ENCODE measurements around the gene RTKN2. TPM values are rescaled to one million over a fixed set of nuclear protein-coding genes. Genes with fewer than 3 reads are reported as not detected.

The RTKN2 gene
- total and polyA plus RNA-seq, 10 of the 15 experiments (the other 5 are each of a cell fraction or from before 2014, with no cell fraction given) = 0.10 TPM; not detected in 9

DNA sequence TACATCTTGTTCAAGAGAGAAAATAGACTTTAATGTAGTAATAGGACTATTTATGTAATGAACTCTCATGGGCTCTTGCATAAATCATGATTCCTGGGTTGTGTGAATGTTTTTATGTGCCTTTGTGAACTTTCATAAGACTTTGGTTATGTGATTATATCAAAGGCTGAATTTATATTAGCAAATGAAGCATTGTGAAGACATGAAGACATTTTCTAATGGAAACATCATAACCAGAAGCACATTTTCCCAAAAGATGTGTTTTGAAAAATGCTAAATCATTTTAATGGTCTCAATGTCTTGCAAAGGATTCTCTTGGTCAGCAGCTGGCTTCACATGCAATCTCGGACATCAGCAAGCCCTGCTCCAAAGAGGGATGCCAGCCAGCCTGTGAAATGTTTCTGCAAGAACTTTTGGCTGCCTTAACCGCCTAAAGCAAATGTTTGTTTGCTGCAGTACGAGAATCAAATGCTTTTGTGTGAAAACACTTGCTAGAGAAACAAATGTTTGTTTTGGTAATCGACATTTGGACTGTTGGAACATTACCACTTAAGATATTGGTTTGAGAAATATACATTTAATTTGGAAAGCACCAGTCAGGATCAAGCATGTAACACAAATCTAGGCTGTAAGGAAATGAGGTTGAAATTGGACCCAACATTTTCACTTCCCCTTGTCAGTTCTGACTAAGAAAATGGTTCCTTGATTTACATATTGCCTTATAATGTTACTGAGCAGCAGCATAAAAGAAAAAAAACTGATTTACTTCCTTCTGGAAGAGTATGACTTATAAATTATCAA is 102.1 kb downstream of the RTKN2 start (continued):
- TF ChIP-seq, protein P1, sequence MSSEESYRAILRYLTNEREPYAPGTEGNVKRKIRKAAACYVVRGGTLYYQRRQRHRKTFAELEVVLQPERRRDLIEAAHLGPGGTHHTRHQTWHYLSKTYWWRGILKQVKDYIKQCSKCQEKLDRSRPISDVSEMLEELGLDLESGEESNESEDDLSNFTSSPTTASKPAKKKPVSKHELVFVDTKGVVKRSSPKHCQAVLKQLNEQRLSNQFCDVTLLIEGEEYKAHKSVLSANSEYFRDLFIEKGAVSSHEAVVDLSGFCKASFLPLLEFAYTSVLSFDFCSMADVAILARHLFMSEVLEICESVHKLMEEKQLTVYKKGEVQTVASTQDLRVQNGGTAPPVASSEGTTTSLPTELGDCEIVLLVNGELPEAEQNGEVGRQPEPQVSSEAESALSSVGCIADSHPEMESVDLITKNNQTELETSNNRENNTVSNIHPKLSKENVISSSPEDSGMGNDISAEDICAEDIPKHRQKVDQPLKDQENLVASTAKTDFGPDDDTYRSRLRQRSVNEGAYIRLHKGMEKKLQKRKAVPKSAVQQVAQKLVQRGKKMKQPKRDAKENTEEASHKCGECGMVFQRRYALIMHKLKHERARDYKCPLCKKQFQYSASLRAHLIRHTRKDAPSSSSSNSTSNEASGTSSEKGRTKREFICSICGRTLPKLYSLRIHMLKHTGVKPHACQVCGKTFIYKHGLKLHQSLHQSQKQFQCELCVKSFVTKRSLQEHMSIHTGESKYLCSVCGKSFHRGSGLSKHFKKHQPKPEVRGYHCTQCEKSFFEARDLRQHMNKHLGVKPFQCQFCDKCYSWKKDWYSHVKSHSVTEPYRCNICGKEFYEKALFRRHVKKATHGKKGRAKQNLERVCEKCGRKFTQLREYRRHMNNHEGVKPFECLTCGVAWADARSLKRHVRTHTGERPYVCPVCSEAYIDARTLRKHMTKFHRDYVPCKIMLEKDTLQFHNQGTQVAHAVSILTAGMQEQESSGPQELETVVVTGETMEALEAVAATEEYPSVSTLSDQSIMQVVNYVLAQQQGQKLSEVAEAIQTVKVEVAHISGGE (CRISPR knock-in tag; IDR thresholded peaks at IDR 0.05) = no peak
- no peak for TF ChIP-seq SUPT20H (IDR thresholded peaks at IDR 0.05; ENCODE audit: borderline replicate concordance, control insufficient read depth, low read depth, low read length)
- no peak for TF ChIP-seq SUZ12 (IDR thresholded peaks at IDR 0.05; ENCODE audit: unreplicated experiment)
- TF ChIP-seq NR2C1 (IDR thresholded peaks at IDR 0.05) = no peak
- no peak for TF ChIP-seq SMAD5 (IDR thresholded peaks at IDR 0.05; ENCODE audit: low read depth)
- no peak for TF ChIP-seq MYB (IDR thresholded peaks at IDR 0.05; ENCODE audit: borderline replicate concordance, low read depth, low read length)
- peak; percentile 43; the same call in 1 of the 2 replicates for TF ChIP-seq RUNX3 (IDR thresholded peaks at IDR 0.05; ENCODE audit: low read length)
- TF ChIP-seq ZNF384 (IDR thresholded peaks at IDR 0.05; ENCODE audit: borderline replicate concordance, low read depth, low read length) = peak; percentile 52; the same call in 1 of the 2 replicates
- TF ChIP-seq CHD2 (IDR thresholded peaks at IDR 0.05; ENCODE audit: borderline replicate concordance, low read depth, low read length) = no peak
- no peak for TF ChIP-seq MEF2A (IDR thresholded peaks at IDR 0.05; ENCODE audit: insufficient read depth, low read depth, low read length)
- TF ChIP-seq IRF4 (IDR thresholded peaks at IDR 0.05; ENCODE audit: low read depth, low read length) = peak; percentile 52; the same call in 1 of the 2 replicates
- TF ChIP-seq, protein P2, sequence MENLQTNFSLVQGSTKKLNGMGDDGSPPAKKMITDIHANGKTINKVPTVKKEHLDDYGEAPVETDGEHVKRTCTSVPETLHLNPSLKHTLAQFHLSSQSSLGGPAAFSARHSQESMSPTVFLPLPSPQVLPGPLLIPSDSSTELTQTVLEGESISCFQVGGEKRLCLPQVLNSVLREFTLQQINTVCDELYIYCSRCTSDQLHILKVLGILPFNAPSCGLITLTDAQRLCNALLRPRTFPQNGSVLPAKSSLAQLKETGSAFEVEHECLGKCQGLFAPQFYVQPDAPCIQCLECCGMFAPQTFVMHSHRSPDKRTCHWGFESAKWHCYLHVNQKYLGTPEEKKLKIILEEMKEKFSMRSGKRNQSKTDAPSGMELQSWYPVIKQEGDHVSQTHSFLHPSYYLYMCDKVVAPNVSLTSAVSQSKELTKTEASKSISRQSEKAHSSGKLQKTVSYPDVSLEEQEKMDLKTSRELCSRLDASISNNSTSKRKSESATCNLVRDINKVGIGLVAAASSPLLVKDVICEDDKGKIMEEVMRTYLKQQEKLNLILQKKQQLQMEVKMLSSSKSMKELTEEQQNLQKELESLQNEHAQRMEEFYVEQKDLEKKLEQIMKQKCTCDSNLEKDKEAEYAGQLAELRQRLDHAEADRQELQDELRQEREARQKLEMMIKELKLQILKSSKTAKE (IDR thresholded peaks at IDR 0.05; ENCODE audit: low read depth, poor library complexity, severe bottlenecking) = peak; percentile 35
- TF ChIP-seq, protein P3, sequence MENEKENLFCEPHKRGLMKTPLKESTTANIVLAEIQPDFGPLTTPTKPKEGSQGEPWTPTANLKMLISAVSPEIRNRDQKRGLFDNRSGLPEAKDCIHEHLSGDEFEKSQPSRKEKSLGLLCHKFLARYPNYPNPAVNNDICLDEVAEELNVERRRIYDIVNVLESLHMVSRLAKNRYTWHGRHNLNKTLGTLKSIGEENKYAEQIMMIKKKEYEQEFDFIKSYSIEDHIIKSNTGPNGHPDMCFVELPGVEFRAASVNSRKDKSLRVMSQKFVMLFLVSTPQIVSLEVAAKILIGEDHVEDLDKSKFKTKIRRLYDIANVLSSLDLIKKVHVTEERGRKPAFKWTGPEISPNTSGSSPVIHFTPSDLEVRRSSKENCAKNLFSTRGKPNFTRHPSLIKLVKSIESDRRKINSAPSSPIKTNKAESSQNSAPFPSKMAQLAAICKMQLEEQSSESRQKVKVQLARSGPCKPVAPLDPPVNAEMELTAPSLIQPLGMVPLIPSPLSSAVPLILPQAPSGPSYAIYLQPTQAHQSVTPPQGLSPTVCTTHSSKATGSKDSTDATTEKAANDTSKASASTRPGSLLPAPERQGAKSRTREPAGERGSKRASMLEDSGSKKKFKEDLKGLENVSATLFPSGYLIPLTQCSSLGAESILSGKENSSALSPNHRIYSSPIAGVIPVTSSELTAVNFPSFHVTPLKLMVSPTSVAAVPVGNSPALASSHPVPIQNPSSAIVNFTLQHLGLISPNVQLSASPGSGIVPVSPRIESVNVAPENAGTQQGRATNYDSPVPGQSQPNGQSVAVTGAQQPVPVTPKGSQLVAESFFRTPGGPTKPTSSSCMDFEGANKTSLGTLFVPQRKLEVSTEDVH (IDR thresholded peaks at IDR 0.05; ENCODE audit: low read depth, partially characterized antibody) = no peak
- no peak for TF ChIP-seq BCL11A (IDR thresholded peaks at IDR 0.05; ENCODE audit: low read depth, low read length)
- TF ChIP-seq JUNB (IDR thresholded peaks at IDR 0.05) = 0 out of 2 replicates have a peak, but pooled peaks have one; percentile 24
- TF ChIP-seq, protein P4, sequence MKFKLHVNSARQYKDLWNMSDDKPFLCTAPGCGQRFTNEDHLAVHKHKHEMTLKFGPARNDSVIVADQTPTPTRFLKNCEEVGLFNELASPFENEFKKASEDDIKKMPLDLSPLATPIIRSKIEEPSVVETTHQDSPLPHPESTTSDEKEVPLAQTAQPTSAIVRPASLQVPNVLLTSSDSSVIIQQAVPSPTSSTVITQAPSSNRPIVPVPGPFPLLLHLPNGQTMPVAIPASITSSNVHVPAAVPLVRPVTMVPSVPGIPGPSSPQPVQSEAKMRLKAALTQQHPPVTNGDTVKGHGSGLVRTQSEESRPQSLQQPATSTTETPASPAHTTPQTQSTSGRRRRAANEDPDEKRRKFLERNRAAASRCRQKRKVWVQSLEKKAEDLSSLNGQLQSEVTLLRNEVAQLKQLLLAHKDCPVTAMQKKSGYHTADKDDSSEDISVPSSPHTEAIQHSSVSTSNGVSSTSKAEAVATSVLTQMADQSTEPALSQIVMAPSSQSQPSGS (IDR thresholded peaks at IDR 0.05; ENCODE audit: low read length) = no peak; the same call in 1 of the 2 replicates
